T-helper 1 cell treated with Interleukin-12 subunit alpha and Interleukin-12 subunit beta and Interleukin-4 antibody, amounts not matched to agents 30 ng/mL and 1 ng/mL, for 36 hours (primary cell): Measurements from ENCODE around the gene ATMIN. TPM values are rescaled to one million over a fixed set of nuclear protein-coding genes. Genes with fewer than 3 reads are reported as not detected.

Source experiments
- intact Hi-C: fragments of 100-400 bp; cut with micrococcal nuclease; formaldehyde crosslinking; loops from one replicate; pipeline ENCODE4 v1.15.1; 2024
- total RNA-seq: library from RNA; stranded (reverse); gene quantifications from 2 replicates; pipeline ENCODE4 v1.2.3, GENCODE V29; 2022

The ATMIN gene
- total RNA-seq, 1 donor from 2014 or later = 32.5 TPM

GRCh38 chr16:81004646-81005353 lies 30.8 kb upstream of the ATMIN start:
- intact Hi-C loops = loop anchor here (1.0 to 10.0 kb wide), 8 partner anchors 30 to 1648 kb away; partner anchors contain the start of genes DYNLRB2, GCSH and MPHOSPH6

- intact Hi-C loops = loop anchor here (1.0 to 10.0 kb wide), 7 partner anchors 8 to 1647 kb away; no protein-coding TSS in a partner anchor
Measured at GRCh38 chr16:81005610-81006161, 30.0 kb upstream of the ATMIN start.

- intact Hi-C loops = loop anchor here (1.0 to 10.0 kb wide), 7 partner anchors 9 to 1646 kb away; no protein-coding TSS in a partner anchor
Measured at GRCh38 chr16:81006211-81006812, 29.3 kb upstream of the ATMIN start.

GRCh38 chr16:81006813-81007695 lies 28.6 kb upstream of the ATMIN start, which contains the start of the genes CENPN and CMC2:
Gene CENPN (plus strand): TSS chr16:81007214. CDS start chr16:81011940, 4,726 bp downstream.
Gene CMC2 (minus strand): TSS chr16:81006885. CDS start chr16:80997394, 9,491 bp downstream.
- intact Hi-C loops = loop anchor here (1.0 to 10.0 kb wide), 12 partner anchors 10 to 1645 kb away; partner anchors contain the start of genes ATMIN, GAN and MAF

GRCh38 chr16:81008505-81008789 lies 27.2 kb upstream of the ATMIN start:
- intact Hi-C loops = loop anchor here (5.0 to 10.0 kb wide), 2 partner anchors 516 to 1644 kb away; no protein-coding TSS in a partner anchor

GRCh38 chr16:81012974-81013373 lies 22.7 kb upstream of the ATMIN start:
- intact Hi-C loops = no loop called here

GRCh38 chr16:81014672-81015071 lies 21.0 kb upstream of the ATMIN start:
- intact Hi-C loops = no loop called here

- intact Hi-C loops = no loop called here
Measured at GRCh38 chr16:81018496-81018895, 17.1 kb upstream of the ATMIN start.

- intact Hi-C loops = no loop called here
Measured at GRCh38 chr16:81026429-81026828, 9.2 kb upstream of the ATMIN start.

GRCh38 chr16:81029930-81030604 lies 5.6 kb upstream of the ATMIN start:
- intact Hi-C loops = no loop called here

GRCh38 chr16:81035975-81036750 lies 521 bp downstream of the ATMIN start:
- intact Hi-C loops = loop anchor here (1.0 kb wide), 5 partner anchors 29 to 702 kb away; partner anchors contain the start of genes CENPN, GAN and GCSH

- intact Hi-C loops = no loop called here
Measured at GRCh38 chr16:81036751-81037350, 1.2 kb downstream of the ATMIN start.

GRCh38 chr16:81040131-81040530 lies 4.5 kb downstream of the ATMIN start:
- intact Hi-C loops = no loop called here

- intact Hi-C loops = no loop called here
Measured at GRCh38 chr16:81040842-81041241, 5.2 kb downstream of the ATMIN start.

GRCh38 chr16:81041696-81042095 lies 6.1 kb downstream of the ATMIN start:
- intact Hi-C loops = no loop called here

GRCh38 chr16:81042821-81043220 lies 7.2 kb downstream of the ATMIN start:
- intact Hi-C loops = no loop called here

- intact Hi-C loops = no loop called here
Measured at GRCh38 chr16:81053761-81054160, 18.1 kb downstream of the ATMIN start.

GRCh38 chr16:81060576-81061306 lies 25.1 kb downstream of the ATMIN start:
- intact Hi-C loops = no loop called here

GRCh38 chr16:81061307-81061640 lies 25.6 kb downstream of the ATMIN start:
- intact Hi-C loops = no loop called here
